Tibial nerve (tissue), 4 donors: ENCODE data around the gene GRPR. TPM values are rescaled to one million over a fixed set of nuclear protein-coding genes. Genes with fewer than 3 reads are reported as not detected.
"Not testable (repeated sequence)": the region's sequence is repeated elsewhere in the genome, so short reads cannot be mapped to it uniquely, and the experiment has no call there.

Experiments
- DNase-seq, 2 donors: peaks; one replicate each; pipeline ENCODE4 v3.0.0-alpha.2; 2019; ENCODE audit warnings: low spot score in 2 of 2
- H3K27ac ChIP-seq, 4 donors: fragments of 200-600 bp; sonication (generic) in 3 of 4; one replicate each; pipeline ENCODE4 v1.5.1; 2017 to 2019; ENCODE audit warnings: mild to moderate bottlenecking in 1 of 4
- H3K27me3 ChIP-seq, 2 donors: fragments of 200-600 bp; sonication (generic) in 1 of 2; one replicate each; pipeline versions ENCODE4 v1.5.1 to v1.6.0; 2017 to 2019
- H3K36me3 ChIP-seq, 3 donors: fragments of 200-600 bp; sonication (generic); one replicate each; pipeline ENCODE4 v1.5.1; 2018 to 2019
- H3K4me1 ChIP-seq, 4 donors: fragments of 200-600 bp; sonication (generic) in 3 of 4; one replicate each; pipeline ENCODE4 v1.5.1; 2017 to 2019
- H3K4me3 ChIP-seq, 4 donors: fragments of 200-600 bp; sonication (generic) in 3 of 4; one replicate each; pipeline ENCODE4 v1.5.1; 2017 to 2019; ENCODE audit warnings: mild to moderate bottlenecking in 1 of 4, moderate library complexity in 1 of 4
- H3K9me3 ChIP-seq, 4 donors: fragments of 200-600 bp; sonication (generic) in 3 of 4; one replicate each; pipeline ENCODE4 v1.5.1; 2017 to 2019
- EP300 ChIP-seq, 2 donors: sonication (generic); formaldehyde crosslinking; IDR thresholded peaks; one replicate each; pipeline ENCODE4 v1.6.1; 2017; ENCODE audit warnings: antibody characterized with exemption in 2 of 2, mild to moderate bottlenecking in 1 of 2
- POLR2A ChIP-seq, 2 donors: fragments of 450-650 bp; IDR thresholded peaks; one replicate each; pipeline ENCODE4 v1.6.1; 2017; ENCODE audit warnings: antibody characterized with exemption in 2 of 2, mild to moderate bottlenecking in 2 of 2, moderate library complexity in 2 of 2
- WGBS, 2 donors: methylation state at CpG; one replicate each; pipeline ENCODE4 v1.1.5; 2018; 5-methylcytosine and 5-hydroxymethylcytosine counted together
- total RNA-seq, 4 donors: library from RNA; depleted of rRNA; stranded (reverse); fragments of >200 nt; gene quantifications; one replicate each; pipeline ENCODE4 v1.1.0, GENCODE V29; 2016
- TF ChIP-seq, protein P1 (sequence below), 5 experiments: fragments of 200-600 bp in 3 of 5; fragments of 450-650 bp in 2 of 5; sonication (generic) in 3 of 5; IDR thresholded peaks; one replicate each; pipeline ENCODE4 v1.5.1; 2016 to 2019; ENCODE audit warnings: antibody characterized with exemption in 5 of 5, mild to moderate bottlenecking in 3 of 5, moderate library complexity in 2 of 5

The GRPR gene
- total RNA-seq, 4 donors from 2014 or later, result not detected

- DNase-seq, result no peak
- Histone ChIP-seq H3K4me3 (no peak overlapping the region), H3K36me3 (no peaks in the 10 kb centered on the region), H3K27ac (no peak overlapping the region), H3K9me3 (no peaks in the 10 kb centered on the region), H3K27me3 (peaks cover 0 to 7% of the 10 kb centered on the region in 2 donors), H3K4me1 (no peaks in the 10 kb centered on the region)
- TF ChIP-seq, protein P1, sequence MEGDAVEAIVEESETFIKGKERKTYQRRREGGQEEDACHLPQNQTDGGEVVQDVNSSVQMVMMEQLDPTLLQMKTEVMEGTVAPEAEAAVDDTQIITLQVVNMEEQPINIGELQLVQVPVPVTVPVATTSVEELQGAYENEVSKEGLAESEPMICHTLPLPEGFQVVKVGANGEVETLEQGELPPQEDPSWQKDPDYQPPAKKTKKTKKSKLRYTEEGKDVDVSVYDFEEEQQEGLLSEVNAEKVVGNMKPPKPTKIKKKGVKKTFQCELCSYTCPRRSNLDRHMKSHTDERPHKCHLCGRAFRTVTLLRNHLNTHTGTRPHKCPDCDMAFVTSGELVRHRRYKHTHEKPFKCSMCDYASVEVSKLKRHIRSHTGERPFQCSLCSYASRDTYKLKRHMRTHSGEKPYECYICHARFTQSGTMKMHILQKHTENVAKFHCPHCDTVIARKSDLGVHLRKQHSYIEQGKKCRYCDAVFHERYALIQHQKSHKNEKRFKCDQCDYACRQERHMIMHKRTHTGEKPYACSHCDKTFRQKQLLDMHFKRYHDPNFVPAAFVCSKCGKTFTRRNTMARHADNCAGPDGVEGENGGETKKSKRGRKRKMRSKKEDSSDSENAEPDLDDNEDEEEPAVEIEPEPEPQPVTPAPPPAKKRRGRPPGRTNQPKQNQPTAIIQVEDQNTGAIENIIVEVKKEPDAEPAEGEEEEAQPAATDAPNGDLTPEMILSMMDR (IDR thresholded peaks at IDR 0.05), result no peak
- TF ChIP-seq POLR2A (IDR thresholded peaks at IDR 0.05), result no peak
Measured at GRCh38 chrX:16140983-16141382, 17.6 kb downstream of the GRPR start.

- Histone ChIP-seq H3K27me3 (peaks cover 0 to 4% of the 10 kb centered on the region in 2 donors), H3K36me3 (no peaks in the 10 kb centered on the region), H3K27ac (no peak overlapping the region), H3K4me3 (no peak overlapping the region), H3K9me3 (no peaks in the 10 kb centered on the region), H3K4me1 (no peaks in the 10 kb centered on the region)
- WGBS, 2 donors, result 90 to 94% methylated on average over 4 of the region's 4 CpGs
- DNase-seq, result no peak
- TF ChIP-seq EP300 (IDR thresholded peaks at IDR 0.05) (no peak), POLR2A (IDR thresholded peaks at IDR 0.05) (no peak)
- TF ChIP-seq, protein P1 (IDR thresholded peaks at IDR 0.05), result no peak
Measured at GRCh38 chrX:16141422-16142245, 18.3 kb downstream of the GRPR start.

GRCh38 chrX:16142246-16142558 lies 18.8 kb downstream of the GRPR start:
- no peaks in the 10 kb centered on the region for H3K36me3 ChIP-seq
- H3K27ac ChIP-seq, result no peak overlapping the region
- no peak for DNase-seq
- H3K4me1 ChIP-seq, result no peaks in the 10 kb centered on the region
- no peaks in the 10 kb centered on the region for H3K27me3 ChIP-seq
- no peak overlapping the region for H3K4me3 ChIP-seq
- TF ChIP-seq EP300 (IDR thresholded peaks at IDR 0.05) (no peak), POLR2A (IDR thresholded peaks at IDR 0.05) (no peak)
- TF ChIP-seq, protein P1 (IDR thresholded peaks at IDR 0.05), result no peak
- H3K9me3 ChIP-seq, result no peaks in the 10 kb centered on the region

DNA sequence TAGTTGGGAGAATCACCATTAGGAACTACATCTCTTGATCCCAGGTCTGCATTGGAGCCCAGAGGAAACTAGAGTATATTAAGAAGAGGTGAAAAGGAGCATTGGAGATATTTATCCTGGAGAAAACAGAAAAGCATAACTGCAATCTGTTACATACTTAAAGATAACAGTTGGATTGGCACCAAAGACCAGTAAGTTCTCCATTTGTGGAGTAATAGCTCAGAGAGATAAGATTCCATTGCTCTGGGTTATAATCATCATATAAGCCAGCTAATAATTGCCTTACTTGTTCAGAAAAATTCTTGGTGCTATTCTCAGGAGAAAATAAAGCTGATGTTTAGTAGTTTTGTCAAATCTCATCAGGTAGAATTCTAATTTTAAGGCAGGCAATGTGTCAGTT lies 20.6 kb downstream of the GRPR start:
- Histone ChIP-seq H3K36me3 (no peaks in the 10 kb centered on the region), H3K27ac (no peak overlapping the region), H3K4me3 (no peak overlapping the region), H3K27me3 (no peaks in the 10 kb centered on the region), H3K4me1 (no peaks in the 10 kb centered on the region), H3K9me3 (no peaks in the 10 kb centered on the region)
- DNase-seq, result no peak
- TF ChIP-seq, protein P1 (IDR thresholded peaks at IDR 0.05), result no peak
- no peak for TF ChIP-seq POLR2A (IDR thresholded peaks at IDR 0.05)
- TF ChIP-seq EP300 (IDR thresholded peaks at IDR 0.05), result no peak

DNA sequence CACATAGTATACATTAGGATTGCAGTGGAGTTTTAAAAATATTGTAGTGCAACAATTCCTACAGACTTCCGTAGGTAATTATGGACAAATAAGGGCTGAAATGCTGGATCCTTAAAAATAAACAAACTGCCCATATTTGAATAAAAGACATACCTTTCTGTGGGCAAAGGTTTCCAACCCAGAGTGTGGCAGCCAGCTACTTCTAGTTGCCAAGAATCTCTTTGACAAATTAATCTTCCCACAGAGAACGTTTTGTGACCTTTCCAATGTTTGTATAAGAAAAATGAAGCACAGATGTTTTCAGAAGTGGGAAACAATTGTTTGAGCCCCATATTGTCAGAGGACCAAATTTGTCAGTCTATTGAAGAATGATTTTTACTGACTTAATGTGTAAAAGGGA lies 21.1 kb downstream of the GRPR start:
- Histone ChIP-seq H3K36me3 (no peaks in the 10 kb centered on the region), H3K27ac (no peak overlapping the region), H3K4me1 (no peaks in the 10 kb centered on the region), H3K27me3 (no peaks in the 10 kb centered on the region), H3K9me3 (no peaks in the 10 kb centered on the region), H3K4me3 (no peak overlapping the region)
- no peak for TF ChIP-seq EP300 (IDR thresholded peaks at IDR 0.05)
- no peak for TF ChIP-seq POLR2A (IDR thresholded peaks at IDR 0.05)
- TF ChIP-seq, protein P1 (IDR thresholded peaks at IDR 0.05), result no peak
- whole genome bisulfite sequencing, 2 donors, result 29 to 48% methylated on average over 2 of the region's 2 CpGs
- no peak for DNase-seq

- H3K4me1 ChIP-seq, DNase-seq, H3K27me3 ChIP-seq, H3K27ac ChIP-seq, H3K4me3 ChIP-seq, H3K36me3 ChIP-seq, H3K9me3 ChIP-seq: not testable (repeated sequence)
- WGBS, 2 donors, result 76 to 80% methylated on average over 1 of the region's 1 CpG
Measured at GRCh38 chrX:16145093-16145492, 21.7 kb downstream of the GRPR start.
